KOPT-K1 (cell line): ENCODE measurements around the gene HCN1.
"Not testable (repeated sequence)": the region's sequence is repeated elsewhere in the genome, so short reads cannot be mapped to it uniquely, and the experiment has no call there.

Experiments used
- H3K27ac ChIP-seq: fragments of 200-600 bp; sonication (generic); 2 replicates; pipeline ENCODE4 v1.5.1; 2016; ENCODE audit warnings: antibody characterized with exemption, mild to moderate bottlenecking, low read depth, low read length; ENCODE audit not compliant: poor library complexity, severe bottlenecking
- H3K36me3 ChIP-seq: fragments of 200-600 bp; sonication (generic); 2 replicates; pipeline ENCODE4 v1.5.1; 2017; ENCODE audit warnings: antibody characterized with exemption, mild to moderate bottlenecking, low read length, moderate library complexity; ENCODE audit not compliant: insufficient read depth
- H3K9me3 ChIP-seq: fragments of 200-600 bp; sonication (generic); 2 replicates; pipeline ENCODE4 v1.5.1; 2017; ENCODE audit warnings: antibody characterized with exemption, low read length, mild to moderate bottlenecking; ENCODE audit not compliant: insufficient read depth, poor library complexity, severe bottlenecking

The HCN1 gene

DNA sequence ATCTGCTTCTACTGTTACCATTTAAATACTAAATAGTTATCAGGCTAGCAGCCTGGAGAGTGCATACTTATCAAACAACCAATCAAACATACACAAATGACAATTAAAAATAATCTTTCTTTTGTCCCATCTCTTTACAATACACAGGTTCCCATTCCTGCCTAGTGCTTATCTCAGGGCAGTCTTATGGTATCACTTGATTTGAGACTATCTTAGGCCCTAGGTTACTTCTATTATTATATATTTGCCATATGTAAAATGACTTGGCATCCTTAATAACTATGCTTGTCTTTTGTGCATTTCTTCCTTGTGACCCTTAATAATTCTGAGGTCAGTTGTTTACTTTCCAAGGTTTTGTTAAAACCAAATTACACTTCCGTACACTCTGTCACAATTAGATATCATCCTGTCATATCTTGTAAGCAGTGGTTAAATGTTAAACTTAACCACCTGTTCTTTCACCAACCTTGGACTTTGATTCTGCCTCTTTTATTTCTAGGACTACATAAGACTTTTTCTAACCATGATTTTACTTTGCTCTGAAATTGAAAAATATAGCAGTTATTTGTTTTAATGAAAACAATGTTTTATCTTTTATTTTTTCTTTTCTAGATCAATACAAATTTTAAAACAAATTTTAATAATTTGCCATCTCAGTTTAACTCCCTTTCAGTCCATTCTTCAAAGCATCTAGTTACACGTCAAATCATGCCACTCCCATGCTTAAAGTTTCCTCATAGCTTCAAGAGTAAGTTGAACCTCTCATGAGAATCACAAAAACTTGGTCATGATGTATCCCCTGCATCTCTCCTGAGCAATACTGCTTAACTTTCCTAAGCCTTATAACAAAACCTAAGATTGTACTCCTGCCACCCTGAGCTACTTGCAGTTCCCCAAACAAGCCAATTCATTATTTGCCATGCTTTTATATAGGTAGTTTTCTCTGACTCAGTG, 281.3 kb downstream of the HCN1 start:
- Histone ChIP-seq H3K36me3 (no peaks in the 10 kb centered on the region), H3K9me3 (no peaks in the 10 kb centered on the region), H3K27ac (no peak overlapping the region)

DNA sequence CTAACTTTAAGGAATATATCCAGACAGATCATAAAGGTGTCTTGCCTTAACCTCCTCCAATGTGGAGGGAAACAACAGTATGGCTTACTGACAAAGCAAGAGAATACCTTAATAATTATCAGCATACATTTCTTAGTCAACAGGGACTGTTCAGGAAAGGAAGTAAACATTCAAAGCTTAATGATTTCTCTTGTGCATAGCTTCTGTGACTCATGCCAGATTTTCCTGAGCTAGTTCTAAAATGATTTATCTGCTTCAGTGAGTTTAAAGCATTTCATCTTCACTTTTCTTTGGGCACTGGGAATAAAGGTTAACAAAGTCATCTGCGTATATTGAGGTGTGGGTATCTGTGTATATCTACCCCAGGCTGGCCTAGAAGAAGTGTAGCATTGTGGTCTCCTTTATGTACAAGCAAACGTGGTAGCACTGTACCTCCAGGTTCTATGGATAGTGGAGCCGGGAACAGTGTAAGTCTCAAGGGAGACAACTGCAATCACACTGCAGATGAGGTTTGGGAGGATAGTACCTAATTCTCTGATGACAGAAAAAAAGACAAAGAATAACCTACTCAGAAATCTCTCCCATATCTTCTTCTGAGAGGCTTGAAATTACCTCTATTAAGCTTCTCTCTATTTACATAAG, 284.1 kb downstream of the HCN1 start:
- Histone ChIP-seq H3K9me3 (no peaks in the 10 kb centered on the region), H3K36me3 (no peaks in the 10 kb centered on the region), H3K27ac (no peak overlapping the region)

DNA sequence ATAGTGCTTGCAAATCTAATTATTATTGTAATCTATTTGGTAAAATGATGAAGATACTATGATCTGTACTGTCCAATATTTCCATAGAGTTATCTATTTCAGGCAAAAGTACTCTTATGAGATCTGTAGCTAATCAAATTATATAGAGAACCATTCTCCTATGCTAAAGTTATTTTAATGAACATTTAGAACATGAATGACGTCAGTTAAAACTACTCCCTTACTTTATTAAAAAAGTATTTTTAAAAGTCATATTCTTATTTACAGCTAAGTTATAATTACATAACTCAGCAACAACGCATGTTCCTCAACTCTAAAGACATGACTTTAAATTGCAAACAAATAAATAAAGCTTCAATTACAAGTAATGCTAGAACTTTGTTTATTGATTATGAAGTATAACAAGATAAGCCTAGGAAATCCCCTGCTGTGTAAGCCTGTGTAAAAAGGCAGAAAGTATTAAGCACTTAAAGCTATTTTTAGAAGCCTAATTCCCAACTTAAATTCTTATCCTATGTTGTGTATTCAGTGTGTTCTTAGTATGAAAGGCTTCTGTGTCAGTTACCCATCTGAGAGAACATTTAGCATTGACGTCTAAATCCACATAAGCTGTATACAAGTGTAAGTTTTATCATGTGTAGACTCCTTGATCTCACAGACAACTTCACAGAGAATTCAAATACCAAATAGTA, 285.7 kb downstream of the HCN1 start:
- Histone ChIP-seq H3K9me3 (no peaks in the 10 kb centered on the region), H3K27ac (no peak overlapping the region), H3K36me3 (no peaks in the 10 kb centered on the region)

DNA sequence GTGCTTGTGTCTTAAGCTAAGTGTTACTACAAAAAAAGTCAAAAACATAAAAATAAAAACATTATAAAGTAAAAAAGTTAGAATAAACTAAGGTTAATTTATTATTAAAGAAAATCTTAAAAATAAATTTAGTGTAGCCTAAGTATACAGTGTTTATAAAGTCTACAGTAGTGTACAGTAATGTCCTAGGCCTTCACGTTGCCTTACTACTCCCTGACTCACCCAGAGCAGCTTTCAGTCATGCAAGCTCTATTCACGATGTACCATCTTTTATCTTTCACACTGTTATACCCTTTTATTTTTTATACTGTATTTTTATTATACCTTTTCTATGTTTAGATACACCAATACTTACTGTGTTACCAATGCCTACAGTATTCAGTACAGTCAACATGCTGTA, 288.1 kb downstream of the HCN1 start:
- no peak overlapping the region for H3K27ac ChIP-seq
- no peaks in the 10 kb centered on the region for H3K9me3 ChIP-seq
- no peaks in the 10 kb centered on the region for H3K36me3 ChIP-seq

DNA sequence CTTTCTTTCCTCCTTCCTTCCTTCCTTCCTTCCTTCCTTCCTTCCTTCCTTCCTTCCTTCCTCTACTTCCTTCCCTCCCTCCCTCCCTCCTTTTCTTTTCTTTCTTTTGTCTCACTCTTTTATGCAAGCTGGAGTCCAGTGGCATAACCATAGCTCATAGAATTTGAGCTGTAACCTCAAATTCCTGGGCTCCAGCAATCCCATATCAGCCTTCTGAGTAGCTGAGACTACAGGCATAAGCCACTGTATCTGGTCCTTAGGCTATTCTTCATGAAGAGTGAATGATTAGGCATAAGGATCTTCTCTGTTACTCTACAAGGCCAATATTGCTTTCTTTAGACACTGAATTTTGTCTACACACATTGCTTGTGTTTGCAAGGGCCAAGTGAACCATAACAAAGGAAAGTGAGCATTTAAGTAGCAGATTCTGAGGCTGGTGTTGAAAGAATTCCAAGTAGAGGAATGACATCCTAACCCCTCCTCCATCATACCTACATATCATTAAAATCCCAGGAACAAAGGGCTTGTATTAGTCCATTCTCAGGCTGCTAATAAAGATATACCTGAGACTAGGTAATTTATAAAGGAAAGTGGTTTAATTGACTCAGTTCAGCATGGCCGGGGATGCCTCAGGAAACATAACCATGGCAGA, 293.2 kb downstream of the HCN1 start:
- H3K27ac ChIP-seq: no peak overlapping the region
- no peaks in the 10 kb centered on the region for H3K9me3 ChIP-seq
- H3K36me3 ChIP-seq: no peaks in the 10 kb centered on the region

DNA sequence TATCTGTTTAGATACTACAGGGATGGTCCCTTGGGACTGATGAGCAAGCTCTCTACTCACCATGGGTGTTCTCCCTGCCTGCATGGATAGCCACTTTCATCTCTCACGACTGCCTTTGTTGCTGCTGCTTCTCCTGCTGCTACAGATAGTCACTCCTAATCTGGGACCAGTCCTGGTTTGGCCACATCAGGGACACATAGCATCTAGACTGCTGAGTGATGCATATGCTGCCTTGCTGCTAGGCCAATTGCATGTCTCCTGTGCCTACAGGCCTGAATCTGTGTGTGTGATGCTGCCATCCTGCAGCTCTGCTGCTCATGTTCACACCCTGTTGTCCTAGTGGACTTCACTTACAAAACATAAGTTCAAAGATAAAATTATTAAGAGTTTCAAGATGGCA, 297.1 kb downstream of the HCN1 start:
- no peaks in the 10 kb centered on the region for H3K36me3 ChIP-seq
- no peaks in the 10 kb centered on the region for H3K9me3 ChIP-seq
- H3K27ac ChIP-seq: no peak overlapping the region

DNA sequence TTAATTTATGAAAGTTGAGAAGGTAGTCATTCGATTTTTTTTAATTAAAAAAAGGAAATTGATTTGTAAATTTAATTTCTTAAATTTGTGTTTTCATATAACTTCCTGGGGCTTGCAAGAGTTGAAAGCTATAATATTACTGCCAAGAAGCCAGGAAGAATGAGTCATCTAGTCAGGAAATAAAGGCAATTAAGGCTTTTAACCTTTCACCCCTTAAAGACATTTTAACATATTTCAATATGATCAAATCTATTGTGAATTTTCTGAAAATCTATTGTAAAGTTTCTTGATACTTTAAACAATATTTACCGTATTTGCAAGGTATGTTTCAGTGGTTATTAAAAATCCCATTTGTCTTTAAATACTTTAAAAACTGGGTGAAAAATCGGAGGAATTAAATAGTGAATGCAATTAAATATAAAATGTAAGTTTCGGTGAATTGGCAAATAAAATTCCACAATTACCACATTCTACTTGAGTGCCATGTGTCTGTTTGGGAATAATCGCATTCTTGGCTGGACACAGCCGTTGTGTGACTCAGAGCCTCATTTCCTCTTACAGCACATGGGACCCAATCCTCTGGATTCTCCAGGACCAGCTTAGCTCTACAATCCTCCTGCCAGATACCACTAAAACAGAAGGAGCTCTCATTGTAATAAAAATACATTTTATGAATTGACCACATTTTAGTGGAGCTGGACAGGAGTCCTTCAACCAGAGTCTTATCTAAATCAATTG, 310.7 kb downstream of the HCN1 start:
- no peak overlapping the region for H3K27ac ChIP-seq
- H3K36me3 ChIP-seq: no peaks in the 10 kb centered on the region
- no peaks in the 10 kb centered on the region for H3K9me3 ChIP-seq

DNA sequence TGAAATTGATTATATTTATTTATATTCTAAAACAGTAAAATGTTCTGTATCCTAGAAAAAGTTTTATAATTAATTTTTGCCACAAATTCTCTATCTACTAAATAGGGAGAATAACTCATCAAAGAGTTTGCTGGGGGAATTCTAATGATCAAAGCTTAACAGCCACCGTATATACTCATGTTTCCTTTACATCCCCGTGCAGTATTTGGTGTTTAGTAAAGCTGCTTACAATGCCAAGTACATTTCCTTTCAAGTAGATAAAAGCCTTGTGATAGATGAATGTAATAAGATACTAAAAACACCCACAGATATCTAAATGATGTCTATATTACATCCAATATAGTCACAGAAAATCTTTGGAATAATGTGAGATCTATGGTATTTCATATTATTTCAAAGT, 312.2 kb downstream of the HCN1 start:
- Histone ChIP-seq H3K27ac (no peak overlapping the region), H3K36me3 (no peaks in the 10 kb centered on the region), H3K9me3 (no peaks in the 10 kb centered on the region)

DNA sequence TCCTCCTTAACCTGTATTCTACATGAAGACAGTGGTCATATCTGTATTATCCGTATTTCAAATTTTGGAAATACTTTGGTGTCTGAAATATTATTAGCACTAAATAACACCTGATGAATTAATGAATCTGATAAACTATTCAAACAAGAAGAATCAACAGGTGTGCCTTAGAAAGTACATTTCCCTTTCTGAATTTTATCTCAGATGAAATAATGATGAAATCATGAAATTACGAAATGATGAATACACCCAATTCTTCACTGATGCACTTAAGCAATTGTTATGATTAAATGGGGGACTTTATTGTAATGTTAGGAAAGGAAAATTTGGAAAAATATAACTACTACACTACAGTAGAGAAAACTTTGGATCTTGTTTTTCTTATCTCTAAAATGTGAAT, 313.6 kb downstream of the HCN1 start:
- no peak overlapping the region for H3K27ac ChIP-seq

DNA sequence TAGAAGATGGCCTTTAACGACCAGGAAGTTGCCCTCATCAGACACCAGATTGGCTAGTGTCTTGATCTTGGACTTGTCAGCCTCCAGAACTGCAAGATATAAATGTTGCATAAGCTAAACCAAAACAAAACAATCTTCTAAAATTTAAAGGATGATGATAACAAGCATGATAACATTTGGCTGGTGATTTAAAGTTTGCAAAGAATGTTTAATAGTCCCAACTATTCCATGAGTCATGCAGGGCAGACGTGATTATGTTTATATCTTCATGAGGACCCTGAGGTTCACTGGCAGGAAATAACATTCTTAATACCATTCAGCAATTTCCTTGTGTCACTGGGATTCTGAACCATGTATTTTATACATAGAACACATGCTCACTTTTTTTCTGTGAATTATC, 319.8 kb downstream of the HCN1 start:
- Histone ChIP-seq H3K27ac (no peak overlapping the region), H3K36me3 (no peaks in the 10 kb centered on the region), H3K9me3 (no peaks in the 10 kb centered on the region)

More for the DNA sequence above, 313.6 kb downstream of the HCN1 start:
- no peaks in the 10 kb centered on the region for H3K9me3 ChIP-seq
- no peaks in the 10 kb centered on the region for H3K36me3 ChIP-seq

DNA sequence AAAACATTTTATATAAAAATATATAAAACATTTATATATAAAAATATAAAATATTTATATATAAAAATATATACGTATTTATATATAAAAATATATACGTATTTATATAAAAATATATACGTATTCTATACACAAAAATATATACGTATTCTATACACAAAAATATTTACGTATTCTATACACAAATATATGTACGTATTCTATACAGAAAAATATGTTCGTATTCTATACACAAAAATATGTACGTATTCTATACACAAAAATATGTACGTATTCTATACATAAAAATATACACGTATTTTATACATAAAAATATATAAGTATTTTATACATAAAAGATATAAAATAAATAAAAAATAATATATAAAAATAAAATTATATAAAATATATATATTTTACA, 323.6 kb downstream of the HCN1 start:
- Histone ChIP-seq H3K9me3 (no peaks in the 10 kb centered on the region), H3K27ac (no peak overlapping the region), H3K36me3 (no peaks in the 10 kb centered on the region)

DNA sequence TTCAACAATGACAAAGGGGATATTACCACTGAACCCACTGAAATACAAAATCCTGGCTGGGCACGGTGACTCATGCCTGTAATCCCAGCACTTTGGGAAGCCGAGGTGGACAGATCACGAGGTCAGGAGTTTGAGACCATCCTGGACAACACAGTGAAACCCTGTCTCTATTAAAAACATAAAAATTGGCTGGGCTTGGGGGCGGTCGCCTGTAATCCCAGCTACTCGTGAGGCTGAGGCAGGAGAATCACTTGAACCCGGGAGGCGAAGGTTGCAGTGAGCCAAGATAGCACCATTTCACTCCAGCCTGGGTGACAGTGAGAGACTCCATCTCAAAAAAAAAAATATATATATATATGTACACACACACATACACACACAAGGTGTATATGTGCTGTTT, 324.8 kb downstream of the HCN1 start:
- not testable (repeated sequence) for H3K36me3 ChIP-seq, H3K9me3 ChIP-seq, H3K27ac ChIP-seq

DNA sequence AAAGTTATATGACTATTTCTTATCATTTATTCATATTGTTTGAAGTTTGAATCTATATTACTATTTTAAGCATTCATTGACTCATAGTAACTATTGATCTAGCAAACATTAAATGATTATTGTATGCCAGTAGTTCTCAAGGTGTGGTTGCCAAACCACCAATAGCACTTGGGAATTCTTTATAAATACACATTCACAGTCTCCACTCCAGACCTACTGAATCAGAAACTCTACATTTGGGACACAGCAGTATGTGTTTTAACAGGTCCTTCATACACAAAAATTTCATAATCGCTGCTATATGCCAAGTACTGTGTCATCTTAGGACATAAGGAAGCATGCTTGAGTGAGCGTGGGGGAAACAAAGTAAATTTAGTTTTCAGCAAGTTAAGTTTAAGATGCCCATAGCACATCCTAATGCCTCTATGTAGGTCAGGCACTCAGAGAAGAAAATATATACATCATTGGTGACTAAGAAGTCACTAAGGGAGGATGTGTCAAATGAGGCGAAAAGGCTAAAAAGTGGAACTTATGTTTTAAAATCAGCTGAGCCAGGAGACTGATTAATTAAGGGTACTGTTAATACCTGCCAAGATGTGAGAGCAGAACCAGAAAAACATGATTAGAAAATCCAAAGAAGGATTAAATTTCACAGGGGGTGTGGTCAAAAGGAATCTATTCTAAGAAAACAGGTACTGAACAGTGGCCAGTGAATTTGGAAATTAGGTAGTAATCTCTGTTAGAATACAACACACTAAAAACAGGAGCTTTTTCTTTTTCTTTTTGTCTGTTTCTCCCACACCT, 340.8 kb downstream of the HCN1 start:
- no peaks in the 10 kb centered on the region for H3K36me3 ChIP-seq
- H3K9me3 ChIP-seq: no peaks in the 10 kb centered on the region
- no peak overlapping the region for H3K27ac ChIP-seq

DNA sequence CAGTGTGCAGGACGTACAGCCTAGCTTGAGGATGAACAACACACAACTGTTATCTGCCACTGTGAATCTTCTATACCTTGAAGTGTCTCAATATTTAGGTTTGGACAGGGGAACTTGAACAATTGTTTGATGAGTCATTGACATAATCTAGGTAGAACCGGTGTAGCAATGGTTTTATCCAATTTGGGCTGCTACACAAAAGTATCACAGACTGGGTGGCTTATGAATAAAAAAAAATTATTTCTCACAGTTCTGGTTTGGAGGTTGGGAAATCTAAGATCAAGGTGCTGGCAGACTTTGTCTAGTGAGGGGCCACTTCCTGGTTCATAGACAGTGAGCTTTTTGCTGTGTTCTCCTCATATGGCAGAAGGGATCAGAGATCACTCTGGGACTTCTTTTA, 359.7 kb downstream of the HCN1 start:
- Histone ChIP-seq H3K27ac (no peak overlapping the region), H3K36me3 (no peaks in the 10 kb centered on the region), H3K9me3 (no peaks in the 10 kb centered on the region)
